Peyer's patch (tissue), 4 donors: Measurements from ENCODE around the gene EPS8L3. TPM values are rescaled to one million over a fixed set of nuclear protein-coding genes. Genes with fewer than 3 reads are reported as not detected.

Experiments used
- DNase-seq, 3 donors: peaks; one replicate each; pipeline ENCODE4 v3.0.0-alpha.2; 2017 to 2019
- H3K27ac ChIP-seq, 4 donors: fragments of 200-600 bp; sonication (generic); one replicate each; pipeline ENCODE4 v1.5.1; 2016 to 2019
- H3K27me3 ChIP-seq, 2 donors: fragments of 200-600 bp; sonication (generic); one replicate each; pipeline ENCODE4 v1.5.1; 2019
- H3K36me3 ChIP-seq, 3 donors: fragments of 200-600 bp; sonication (generic); one replicate each; pipeline ENCODE4 v1.5.1; 2016 to 2019
- H3K4me1 ChIP-seq, 4 donors: fragments of 200-600 bp; sonication (generic); one replicate each; pipeline ENCODE4 v1.5.1; 2016 to 2019
- H3K4me3 ChIP-seq, 4 donors: fragments of 200-600 bp; sonication (generic); 1 replicate in 3 of 4; 2 replicates in 1 of 4; pipeline ENCODE4 v1.5.1; 2016 to 2019; ENCODE audit warnings: mild to moderate bottlenecking in 1 of 4
- H3K9me3 ChIP-seq, 4 donors: fragments of 200-600 bp; sonication (generic); one replicate each; pipeline ENCODE4 v1.5.1; 2016 to 2019; ENCODE audit warnings: mild to moderate bottlenecking in 1 of 4
- CTCF ChIP-seq, 6 experiments: fragments of 450-650 bp in 4 of 6; fragments of 200-600 bp in 2 of 6; sonication (generic) in 1 of 6; IDR thresholded peaks; one replicate each; pipeline ENCODE4 v1.5.1; 2017 to 2019; ENCODE audit warnings: antibody characterized with exemption in 6 of 6, mild to moderate bottlenecking in 3 of 6, moderate library complexity in 1 of 6
- POLR2A ChIP-seq, 2 donors: fragments of 450-650 bp; IDR thresholded peaks; one replicate each; pipeline ENCODE4 v1.5.1; 2017; ENCODE audit warnings: antibody characterized with exemption in 2 of 2, mild to moderate bottlenecking in 2 of 2, moderate library complexity in 2 of 2
- total RNA-seq, 4 donors: library from RNA; depleted of rRNA; stranded (reverse); fragments of >200 nt; gene quantifications; one replicate each; pipeline ENCODE4 v1.1.0, GENCODE V29; 2016

EPS8L3 gene
- total RNA-seq, 4 donors from 2014 or later = 263 to 745 (median 649) TPM

DNA sequence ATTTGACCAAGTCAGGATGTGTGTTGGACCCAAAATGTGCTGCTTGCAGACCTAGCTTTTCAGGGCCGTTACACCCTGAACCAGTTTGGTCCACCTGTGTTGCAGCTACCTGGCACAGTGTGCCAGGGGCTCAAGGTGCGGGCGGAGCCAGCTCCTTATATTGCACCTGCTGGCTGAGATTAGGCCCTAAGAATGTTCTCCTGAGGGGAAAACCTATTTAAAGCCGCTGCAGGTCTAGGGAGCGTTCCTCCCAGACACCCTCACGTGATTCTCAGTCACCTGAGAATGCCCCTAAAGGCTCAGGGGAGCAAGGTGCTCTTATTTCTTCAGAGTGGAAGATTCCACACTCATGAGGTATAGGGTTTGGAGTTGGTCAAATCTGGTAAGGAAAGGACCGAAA is 34.9 kb downstream of the EPS8L3 start:
- Histone ChIP-seq H3K4me1 (no peaks in the 10 kb centered on the region), H3K9me3 (no peaks in the 10 kb centered on the region), H3K4me3 (no peak overlapping the region), H3K27ac (no peak overlapping the region), H3K36me3 (no peaks in the 10 kb centered on the region), H3K27me3 (no peaks in the 10 kb centered on the region)
- TF ChIP-seq CTCF (IDR thresholded peaks at IDR 0.05) = no peak
- TF ChIP-seq POLR2A (IDR thresholded peaks at IDR 0.05) = no peak
- no peak for DNase-seq

DNA sequence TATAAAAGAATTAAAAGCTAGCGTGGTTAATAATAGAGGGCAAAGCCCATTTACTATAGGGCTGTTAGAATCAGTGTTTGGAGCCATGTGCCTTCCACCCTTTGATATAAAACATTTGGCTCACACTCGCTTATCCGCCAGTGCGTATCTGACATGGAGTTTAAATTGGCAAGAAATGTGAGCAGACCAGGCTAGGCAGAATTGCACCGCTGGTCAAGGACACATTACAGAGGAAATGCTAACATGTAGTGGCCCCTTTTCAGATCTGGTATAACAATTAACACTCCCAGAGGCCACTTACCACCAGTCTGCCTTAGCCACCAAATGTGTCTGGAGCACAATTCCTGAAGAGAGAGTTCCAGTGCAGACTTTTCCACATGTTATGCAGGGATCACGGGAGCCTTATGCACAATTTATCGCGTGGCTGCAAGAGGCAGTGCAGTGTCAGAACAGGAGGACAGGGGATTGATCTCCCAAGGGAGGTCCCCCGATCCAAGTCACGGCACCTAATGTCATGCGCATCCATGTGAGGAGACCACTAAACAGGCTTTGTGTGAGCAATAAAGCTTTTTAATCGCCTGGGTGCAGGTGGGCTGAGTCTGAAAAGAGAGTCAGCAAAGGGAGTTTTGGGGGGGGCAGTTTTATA is 36.9 kb downstream of the EPS8L3 start:
- no peak for DNase-seq
- Histone ChIP-seq H3K27ac (no peak overlapping the region), H3K9me3 (no peaks in the 10 kb centered on the region), H3K4me3 (no peak overlapping the region), H3K4me1 (no peaks in the 10 kb centered on the region), H3K27me3 (no peaks in the 10 kb centered on the region), H3K36me3 (no peaks in the 10 kb centered on the region)
- no peak for TF ChIP-seq POLR2A (IDR thresholded peaks at IDR 0.05)
- no peak for TF ChIP-seq CTCF (IDR thresholded peaks at IDR 0.05)

DNA sequence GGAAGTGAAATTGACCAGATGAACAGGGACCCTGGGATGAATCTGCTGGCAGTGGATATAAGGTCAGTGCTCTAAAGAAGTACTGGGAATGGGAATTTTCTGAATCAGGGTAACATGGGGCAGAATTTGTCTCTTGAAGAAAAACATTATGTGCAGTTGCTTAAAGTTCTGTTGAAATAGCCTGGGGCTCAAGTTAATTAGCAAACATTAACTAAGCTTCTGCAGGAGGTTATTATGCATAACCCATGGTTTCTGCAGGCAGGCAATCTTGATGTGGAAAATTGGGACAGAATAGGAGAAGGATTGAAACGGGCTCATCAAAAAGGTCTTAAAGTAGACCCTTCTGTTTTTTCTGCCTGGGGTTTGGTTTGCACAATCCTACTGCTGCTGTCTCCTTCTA is 37.7 kb downstream of the EPS8L3 start:
- H3K4me1 ChIP-seq = no peaks in the 10 kb centered on the region
- no peaks in the 10 kb centered on the region for H3K9me3 ChIP-seq
- no peak for DNase-seq
- no peaks in the 10 kb centered on the region for H3K27me3 ChIP-seq
- no peaks in the 10 kb centered on the region for H3K36me3 ChIP-seq
- no peak overlapping the region for H3K4me3 ChIP-seq
- H3K27ac ChIP-seq = no peak overlapping the region
- TF ChIP-seq CTCF (IDR thresholded peaks at IDR 0.05) = no peak
- TF ChIP-seq POLR2A (IDR thresholded peaks at IDR 0.05) = no peak

- Histone ChIP-seq H3K4me3 (no peak overlapping the region), H3K27me3 (no peaks in the 10 kb centered on the region), H3K9me3 (no peaks in the 10 kb centered on the region), H3K27ac (no peak overlapping the region), H3K36me3 (no peaks in the 10 kb centered on the region), H3K4me1 (no peaks in the 10 kb centered on the region)
- no peak for DNase-seq
- TF ChIP-seq POLR2A (IDR thresholded peaks at IDR 0.05) = no peak
- TF ChIP-seq CTCF (IDR thresholded peaks at IDR 0.05) = no peak
These were observed 38.2 kb downstream of the EPS8L3 start for GRCh38 chr1:109725510-109725909.

- TF ChIP-seq CTCF (IDR thresholded peaks at IDR 0.05) (no peak), POLR2A (IDR thresholded peaks at IDR 0.05) (no peak)
- Histone ChIP-seq H3K4me1 (no peaks in the 10 kb centered on the region), H3K9me3 (no peaks in the 10 kb centered on the region), H3K4me3 (no peak overlapping the region), H3K36me3 (no peaks in the 10 kb centered on the region), H3K27ac (no peak overlapping the region), H3K27me3 (no peaks in the 10 kb centered on the region)
- DNase-seq = no peak
These were observed 38.8 kb downstream of the EPS8L3 start for GRCh38 chr1:109724933-109725332.
